Coronary artery (tissue), 2 donors: ENCODE results near the gene BLVRB.
"Not testable (repeated sequence)": the region's sequence is repeated elsewhere in the genome, so short reads cannot be mapped to it uniquely, and the experiment has no call there.

Source experiments
- DNase-seq: peaks from one replicate; pipeline ENCODE4 v3.0.0-alpha.2; 2017; ENCODE audit warnings: low spot score
- H3K27ac ChIP-seq, 2 donors: fragments of 200-600 bp; sonication (generic); one replicate each; pipeline ENCODE4 v1.5.1; 2016 to 2019
- H3K4me3 ChIP-seq: fragments of 200-600 bp; sonication (generic); 2 replicates; pipeline ENCODE4 v1.5.1; 2016; ENCODE audit warnings: mild to moderate bottlenecking, moderate library complexity
- CTCF ChIP-seq: fragments of 200-600 bp; sonication (generic); IDR thresholded peaks from one replicate; pipeline ENCODE4 v1.5.1; 2019; ENCODE audit warnings: antibody characterized with exemption

Gene BLVRB

GRCh38 chr19:40466985-40467734 is 1.6 kb upstream of the BLVRB start, which contains the start of gene SPTBN4:
TSS of gene SPTBN4 (plus strand) at chr19:40467001. CDS start at chr19:40472622, 5,621 bp downstream.
- DNase-seq, result no peak
- no peak for TF ChIP-seq CTCF
- Histone ChIP-seq H3K27ac (peak within 1 kb of the TSS; percentile 86 to 92), H3K4me3 (peak within 1 kb of the TSS; percentile 81)

GRCh38 chr19:40466219-40466984 is 857 bp upstream of the BLVRB start:
- no peak for DNase-seq
- Histone ChIP-seq H3K4me3 (peak overlapping the region; percentile 81), H3K27ac (peak overlapping the region; percentile 86 to 92)
- no peak for TF ChIP-seq CTCF

- TF ChIP-seq CTCF, result no peak
- Histone ChIP-seq H3K4me3 (peak overlapping the region; percentile 81), H3K27ac (peak overlapping the region; percentile 92 to 93)
- DNase-seq, result no peak
Observed at GRCh38 chr19:40465025-40465556, 454 bp downstream of the BLVRB start.

GRCh38 chr19:40464059-40465024 is 1.2 kb downstream of the BLVRB start:
- TF ChIP-seq CTCF, result peak; percentile 82
- H3K4me3 ChIP-seq, result peak overlapping the region; percentile 81
- DNase-seq, result peak; percentile 88
- peak overlapping the region; percentile 92 to 93 for H3K27ac ChIP-seq

GRCh38 chr19:40463587-40464037 is 1.9 kb downstream of the BLVRB start:
- Histone ChIP-seq H3K27ac (peak overlapping the region; percentile 82 to 92), H3K4me3 (peak overlapping the region; percentile 81)
- DNase-seq, result not testable (repeated sequence)

- no peak overlapping the region for H3K4me3 ChIP-seq
- peak overlapping the region in 1 of 2 donors; percentile 46 for H3K27ac ChIP-seq
- no peak for DNase-seq
- no peak for TF ChIP-seq CTCF
Observed at GRCh38 chr19:40461669-40462221, 3.8 kb downstream of the BLVRB start.
